Tibial nerve (tissue), 3 donors: ENCODE results near the gene SORBS1.

Experiments
- POLR2A ChIP-seq, 2 donors: fragments of 450-650 bp; IDR thresholded peaks; one replicate each; pipeline ENCODE4 v1.6.1; 2017; ENCODE audit warnings: antibody characterized with exemption in 2 of 2, mild to moderate bottlenecking in 2 of 2, moderate library complexity in 2 of 2
- TF ChIP-seq, protein P1 (sequence below), 5 experiments: fragments of 200-600 bp in 3 of 5; fragments of 450-650 bp in 2 of 5; sonication (generic) in 3 of 5; IDR thresholded peaks; one replicate each; pipeline ENCODE4 v1.5.1; 2016 to 2019; ENCODE audit warnings: antibody characterized with exemption in 5 of 5, mild to moderate bottlenecking in 3 of 5, moderate library complexity in 2 of 5

DNA sequence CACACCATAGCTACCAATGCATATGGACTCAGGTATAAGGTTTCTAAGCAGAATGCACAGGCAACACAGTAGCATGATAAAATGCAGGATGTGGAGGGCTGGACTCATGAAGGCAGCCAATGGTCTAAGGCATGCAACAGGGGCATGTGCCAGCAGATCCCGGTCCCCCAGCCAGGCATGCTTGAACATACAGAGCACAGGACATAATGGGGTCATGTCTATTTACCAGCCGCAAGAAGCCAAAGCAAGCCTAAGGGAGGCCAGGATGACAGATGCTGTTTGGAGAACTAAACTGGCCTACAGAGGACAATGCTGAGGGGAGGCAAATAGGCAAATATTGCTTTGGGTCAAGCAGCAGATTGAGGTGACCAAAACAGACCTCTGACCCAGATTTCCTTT, 210.3 kb downstream of the SORBS1 start:
- TF ChIP-seq, protein P1, sequence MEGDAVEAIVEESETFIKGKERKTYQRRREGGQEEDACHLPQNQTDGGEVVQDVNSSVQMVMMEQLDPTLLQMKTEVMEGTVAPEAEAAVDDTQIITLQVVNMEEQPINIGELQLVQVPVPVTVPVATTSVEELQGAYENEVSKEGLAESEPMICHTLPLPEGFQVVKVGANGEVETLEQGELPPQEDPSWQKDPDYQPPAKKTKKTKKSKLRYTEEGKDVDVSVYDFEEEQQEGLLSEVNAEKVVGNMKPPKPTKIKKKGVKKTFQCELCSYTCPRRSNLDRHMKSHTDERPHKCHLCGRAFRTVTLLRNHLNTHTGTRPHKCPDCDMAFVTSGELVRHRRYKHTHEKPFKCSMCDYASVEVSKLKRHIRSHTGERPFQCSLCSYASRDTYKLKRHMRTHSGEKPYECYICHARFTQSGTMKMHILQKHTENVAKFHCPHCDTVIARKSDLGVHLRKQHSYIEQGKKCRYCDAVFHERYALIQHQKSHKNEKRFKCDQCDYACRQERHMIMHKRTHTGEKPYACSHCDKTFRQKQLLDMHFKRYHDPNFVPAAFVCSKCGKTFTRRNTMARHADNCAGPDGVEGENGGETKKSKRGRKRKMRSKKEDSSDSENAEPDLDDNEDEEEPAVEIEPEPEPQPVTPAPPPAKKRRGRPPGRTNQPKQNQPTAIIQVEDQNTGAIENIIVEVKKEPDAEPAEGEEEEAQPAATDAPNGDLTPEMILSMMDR (IDR thresholded peaks at IDR 0.05) = no peak
- TF ChIP-seq POLR2A (IDR thresholded peaks at IDR 0.05) = no peak
